Naive B cell (primary cell): ENCODE measurements around the gene RFTN1. TPM values are rescaled to one million over a fixed set of nuclear protein-coding genes. Genes with fewer than 3 reads are reported as not detected.
"Not testable (repeated sequence)": the region's sequence is repeated elsewhere in the genome, so short reads cannot be mapped to it uniquely, and the experiment has no call there.

ENCODE experiments used
- ATAC-seq, 2 donors: fragments of 150-1000 bp; cut with Tn5 transposase; 2 replicates each; pipeline ENCODE4 v1.10.0; 2021; ENCODE audit warnings: low read depth in 2 of 2, mild to moderate bottlenecking in 2 of 2, moderate library complexity in 2 of 2
- DNase-seq: peaks from one replicate; pipeline ENCODE4 v3.0.0; 2022
- H3K27ac Mint-ChIP-seq, 6 donors: one replicate each; pipeline ENCODE4 v1.8.0; 2020 to 2022; ENCODE audit warnings: mild to moderate bottlenecking in 6 of 6, mixed read lengths in 6 of 6, moderate library complexity in 5 of 6, inconsistent platforms in 2 of 6
- H3K27me3 Mint-ChIP-seq, 3 donors: one replicate each; pipeline ENCODE4 v1.8.0; 2021 to 2022; ENCODE audit warnings: mixed read lengths in 3 of 3, mild to moderate bottlenecking in 1 of 3
- H3K36me3 Mint-ChIP-seq, 2 donors: one replicate each; pipeline ENCODE4 v1.8.0; 2020 to 2022; ENCODE audit warnings: mixed read lengths in 2 of 2, inconsistent platforms in 1 of 2, mild to moderate bottlenecking in 1 of 2
- H3K4me1 Mint-ChIP-seq, 3 donors: one replicate each; pipeline ENCODE4 v1.8.0; 2020 to 2022; ENCODE audit warnings: mixed read lengths in 3 of 3, inconsistent platforms in 1 of 3, mild to moderate bottlenecking in 1 of 3, moderate library complexity in 1 of 3
- H3K4me3 Mint-ChIP-seq, 8 donors: one replicate each; pipeline ENCODE4 v1.8.0; 2020 to 2022; ENCODE audit warnings: mild to moderate bottlenecking in 8 of 8, mixed read lengths in 8 of 8, moderate library complexity in 8 of 8, inconsistent platforms in 2 of 8
- H3K9me3 Mint-ChIP-seq, 7 donors: one replicate each; pipeline ENCODE4 v1.8.0; 2020 to 2022; ENCODE audit warnings: mixed read lengths in 7 of 7, mild to moderate bottlenecking in 5 of 7, inconsistent platforms in 2 of 7, moderate library complexity in 1 of 7
- polyA plus RNA-seq, 6 donors: library from polyadenylated mRNA; unstranded; fragments of 300-500 nt; fragmentation: Illumina TruSeq; gene quantifications; one replicate each; pipeline ENCODE4 v1.2.3, GENCODE V29; 2021; ENCODE audit warnings: low read depth in 6 of 6

The RFTN1 gene
- polyA plus RNA-seq, 6 donors from 2014 or later, result 63.0 to 147 (median 106) TPM

DNA sequence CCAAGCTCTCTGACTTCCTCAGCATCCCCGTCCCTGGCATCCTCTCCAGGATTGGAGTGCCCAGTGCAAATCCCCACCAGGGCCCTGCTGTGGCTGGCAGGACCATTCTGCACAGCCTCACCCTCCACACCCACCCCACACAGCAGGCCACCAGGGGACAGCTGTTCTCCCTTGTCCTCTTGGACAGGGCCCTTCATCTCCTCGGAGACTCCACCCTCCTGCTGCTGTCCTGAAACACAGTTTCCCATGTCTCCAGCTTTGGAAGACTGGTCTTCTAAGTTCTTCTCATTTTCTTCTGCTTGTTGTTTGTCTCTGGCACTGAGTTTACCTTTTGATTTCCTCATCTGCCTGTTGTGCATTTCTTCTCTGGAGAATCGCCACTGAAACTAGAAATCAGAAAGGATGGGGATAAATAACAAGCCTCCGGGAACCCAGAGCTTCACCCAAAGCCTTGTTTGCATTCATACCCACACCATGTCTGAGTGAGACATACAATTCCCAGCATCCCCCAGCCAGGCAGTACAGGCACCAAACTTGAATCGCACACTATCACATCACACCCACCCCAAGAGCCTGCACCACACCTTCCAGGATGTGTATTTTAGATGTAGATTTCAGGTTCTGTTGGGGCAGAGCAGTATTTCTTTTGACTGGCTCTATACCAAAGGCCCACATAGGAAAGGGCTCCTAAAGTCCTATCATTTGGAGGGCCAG lies 196.5 kb downstream of the RFTN1 start:
- ATAC-seq (no peak), DNase-seq (no peak)
- Mint-ChIP-seq H3K4me1 (peaks cover 11 to 31% (median 18%) of the 10 kb centered on the region in 3 donors), H3K9me3 (no peaks in the 10 kb centered on the region), H3K27ac (peak overlapping the region in 1 of 6 donors; percentile 66), H3K4me3 (no peak overlapping the region), H3K27me3 (no peaks in the 10 kb centered on the region), H3K36me3 (peaks cover 26 to 28% of the 10 kb centered on the region in 2 donors)

DNA sequence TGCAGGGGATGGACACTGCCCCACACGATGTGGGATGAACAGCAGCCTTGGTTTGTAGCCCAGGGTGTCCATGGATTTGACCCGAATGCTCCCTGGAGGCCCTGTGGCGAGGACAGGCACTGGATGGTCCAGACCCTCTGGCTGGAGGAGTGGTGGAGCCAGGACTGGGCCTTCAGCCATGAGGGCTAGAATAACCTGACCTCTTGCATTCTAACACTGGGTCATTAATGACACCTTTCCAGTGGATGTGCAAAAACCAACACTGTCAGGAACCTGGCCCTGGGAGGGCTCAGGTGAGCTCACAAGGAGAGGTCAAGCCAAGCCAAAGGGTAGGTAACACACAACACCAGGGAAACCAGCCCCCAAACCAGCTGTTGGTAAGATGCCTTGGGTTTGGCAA lies 197.1 kb downstream of the RFTN1 start:
- no peak overlapping the region for H3K4me3 Mint-ChIP-seq
- no peak for DNase-seq
- ATAC-seq, result no peak
- peaks cover 17 to 37% (median 24%) of the 10 kb centered on the region in 3 donors for H3K4me1 Mint-ChIP-seq
- H3K36me3 Mint-ChIP-seq, result peaks cover 21 to 28% of the 10 kb centered on the region in 2 donors
- H3K27ac Mint-ChIP-seq, result peak overlapping the region in 2 of 6 donors; percentile 51 to 63
- H3K27me3 Mint-ChIP-seq, result no peaks in the 10 kb centered on the region
- no peaks in the 10 kb centered on the region for H3K9me3 Mint-ChIP-seq

DNA sequence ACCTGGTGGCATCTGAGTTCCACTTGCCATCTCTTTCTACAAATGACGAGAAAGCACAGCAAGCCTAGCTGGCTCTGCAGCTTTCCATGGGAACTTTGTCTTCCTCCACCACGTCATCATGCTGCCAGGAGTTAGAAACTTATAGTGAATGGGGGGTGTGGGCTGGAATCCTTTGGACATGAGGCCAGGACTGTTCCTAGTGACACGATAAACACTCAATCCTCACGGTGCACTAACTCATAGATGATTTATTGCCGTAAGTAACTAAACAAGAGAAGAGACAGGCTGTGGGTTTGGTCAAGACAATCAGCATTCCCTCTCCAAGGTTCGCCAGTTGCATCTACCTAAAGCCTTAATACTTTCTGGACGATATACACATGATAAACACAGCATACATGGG lies 197.9 kb downstream of the RFTN1 start:
- H3K36me3 Mint-ChIP-seq, result peaks cover 13 to 21% of the 10 kb centered on the region in 2 donors

DNA sequence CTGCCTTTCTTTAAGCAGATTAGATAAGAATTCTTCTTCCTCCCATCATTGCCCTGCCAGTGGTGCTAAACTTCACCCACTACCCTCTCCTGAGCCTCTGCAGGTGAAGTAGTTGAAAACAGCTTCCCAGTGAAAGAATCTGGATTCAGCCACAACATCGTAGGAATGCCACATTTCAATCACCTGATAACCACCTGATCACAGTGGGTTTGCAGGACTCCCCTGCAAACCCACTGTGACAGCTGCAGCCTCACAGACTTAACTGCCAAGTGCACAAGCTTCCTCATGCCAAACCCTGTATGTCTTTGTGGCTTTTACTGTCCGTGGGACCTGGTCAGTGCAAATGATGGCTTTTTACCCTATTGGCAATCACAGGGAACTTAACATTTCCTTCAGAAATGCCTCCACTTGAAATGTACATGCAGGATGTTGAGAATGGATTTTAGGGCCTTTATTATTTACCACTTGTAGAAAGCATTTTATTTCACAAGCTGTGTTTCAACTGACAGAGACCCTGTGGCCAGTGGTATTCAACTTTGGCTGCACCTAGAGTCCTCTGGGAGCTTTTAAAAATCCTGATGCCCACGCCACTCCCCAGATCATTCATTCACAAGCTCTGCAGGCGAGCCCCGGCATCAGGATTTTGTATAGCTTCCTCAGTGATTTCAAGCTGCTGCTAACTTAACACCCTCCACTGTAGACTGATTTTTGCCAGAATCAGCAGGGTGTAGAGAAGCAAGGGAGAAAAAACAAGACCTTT lies 199.4 kb downstream of the RFTN1 start:
- ATAC-seq (no peak), DNase-seq (no peak)
- Mint-ChIP-seq H3K4me1 (peaks cover 14 to 46% (median 18%) of the 10 kb centered on the region in 3 donors), H3K4me3 (no peak overlapping the region), H3K27ac (peak overlapping the region in 4 of 6 donors; percentile 49 to 86 (median 74)), H3K27me3 (no peaks in the 10 kb centered on the region), H3K36me3 (peaks cover 7 to 18% of the 10 kb centered on the region in 2 donors), H3K9me3 (no peaks in the 10 kb centered on the region)

More for the DNA sequence above, 197.9 kb downstream of the RFTN1 start:
- peaks cover 18 to 35% (median 19%) of the 10 kb centered on the region in 3 donors for H3K4me1 Mint-ChIP-seq
- DNase-seq (no peak), ATAC-seq (no peak)
- H3K27me3 Mint-ChIP-seq, result no peaks in the 10 kb centered on the region
- H3K27ac Mint-ChIP-seq, result peak overlapping the region in 1 of 6 donors; percentile 73
- H3K9me3 Mint-ChIP-seq, result no peaks in the 10 kb centered on the region
- no peak overlapping the region for H3K4me3 Mint-ChIP-seq

DNA sequence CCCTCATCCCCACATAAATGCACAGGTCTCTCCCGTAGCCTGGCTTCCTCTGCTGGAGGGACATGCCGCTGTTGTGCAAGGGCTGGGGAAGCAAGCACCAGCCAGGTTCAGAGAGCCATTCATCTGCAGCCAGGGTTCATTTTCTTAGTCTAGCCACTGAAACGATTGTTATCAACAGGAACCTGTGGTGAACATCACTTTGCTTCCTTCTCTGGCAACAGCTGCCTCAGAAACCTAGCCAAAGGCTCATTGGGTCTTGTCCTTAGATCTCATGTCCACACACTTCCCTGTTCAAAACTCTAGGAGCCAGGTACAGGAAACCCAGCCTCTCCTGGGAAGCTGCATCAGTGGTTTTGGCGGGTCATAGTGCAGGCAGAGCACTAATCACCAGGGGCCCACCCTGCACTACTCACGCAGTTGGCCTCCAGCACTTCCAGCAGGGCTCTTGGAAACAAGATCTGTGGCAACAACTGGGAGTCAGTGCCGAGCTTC lies 201.5 kb downstream of the RFTN1 start:
- no peaks in the 10 kb centered on the region for H3K27me3 Mint-ChIP-seq
- H3K36me3 Mint-ChIP-seq, result peaks cover 11 to 17% of the 10 kb centered on the region in 2 donors

DNA sequence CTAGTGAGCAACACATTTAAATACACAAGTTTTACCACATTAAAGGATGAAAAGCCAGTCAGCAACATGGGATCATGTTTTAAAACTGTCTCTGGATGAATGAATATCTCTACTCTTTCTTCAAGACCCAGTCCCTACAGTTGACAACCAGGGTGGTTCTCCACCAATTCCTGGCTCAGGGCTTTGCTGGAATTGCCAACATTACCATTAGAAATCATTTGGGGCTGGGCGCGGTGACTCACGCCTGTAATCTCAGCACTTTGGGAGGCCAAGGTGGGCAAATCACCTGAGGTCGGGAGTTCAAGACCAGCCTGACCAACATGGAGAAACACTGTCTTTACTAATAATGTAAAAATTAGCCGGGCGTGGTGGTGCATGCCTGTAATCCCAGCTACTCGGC lies 203.0 kb downstream of the RFTN1 start:
- Mint-ChIP-seq H3K27ac (peak overlapping the region in 1 of 6 donors; percentile 76), H3K36me3 (peaks cover 10 to 14% of the 10 kb centered on the region in 2 donors)

More for the DNA sequence above, 201.5 kb downstream of the RFTN1 start:
- peak; percentile 92 to 94 for ATAC-seq
- peaks cover 14 to 46% (median 18%) of the 10 kb centered on the region in 3 donors for H3K4me1 Mint-ChIP-seq
- H3K4me3 Mint-ChIP-seq, result peak overlapping the region in 6 of 8 donors; percentile 13 to 80 (median 58)
- peak; percentile 45 for DNase-seq
- H3K27ac Mint-ChIP-seq, result peak overlapping the region; percentile 76 to 95 (median 84)
- H3K9me3 Mint-ChIP-seq, result no peaks in the 10 kb centered on the region

DNA sequence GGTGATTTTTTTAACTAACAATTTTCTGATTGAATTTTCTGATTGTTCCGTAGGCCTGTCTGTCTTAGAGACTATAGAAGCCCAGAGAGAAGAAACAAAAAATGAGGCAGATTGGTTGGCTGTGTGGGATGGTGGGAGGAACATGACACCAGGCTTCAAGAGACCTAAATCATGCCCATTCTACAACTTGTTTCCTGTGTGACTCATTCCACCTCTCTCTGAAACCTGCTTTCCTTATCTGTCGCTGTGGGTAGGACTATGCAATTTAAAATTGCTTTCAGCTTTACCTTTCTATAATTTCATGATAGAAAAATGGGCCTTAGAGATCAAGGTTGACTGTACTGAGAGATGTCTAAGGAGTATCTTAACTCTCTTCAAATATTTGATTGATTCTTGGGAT lies 203.9 kb downstream of the RFTN1 start:
- DNase-seq (no peak), ATAC-seq (no peak)
- H3K4me1 Mint-ChIP-seq, result peaks cover 14 to 47% (median 18%) of the 10 kb centered on the region in 3 donors
- H3K36me3 Mint-ChIP-seq, result peaks cover 12 to 13% of the 10 kb centered on the region in 2 donors
- H3K27me3 Mint-ChIP-seq, result no peaks in the 10 kb centered on the region
- H3K27ac Mint-ChIP-seq, result peak overlapping the region in 4 of 6 donors; percentile 1 to 76 (median 34)
- no peaks in the 10 kb centered on the region for H3K9me3 Mint-ChIP-seq
- no peak overlapping the region for H3K4me3 Mint-ChIP-seq

More for the DNA sequence above, 203.0 kb downstream of the RFTN1 start:
- not testable (repeated sequence) for DNase-seq, H3K4me3 Mint-ChIP-seq, H3K27me3 Mint-ChIP-seq, H3K9me3 Mint-ChIP-seq, ATAC-seq
- H3K4me1 Mint-ChIP-seq, result peaks cover 14 to 43% (median 18%) of the 10 kb centered on the region in 3 donors

DNA sequence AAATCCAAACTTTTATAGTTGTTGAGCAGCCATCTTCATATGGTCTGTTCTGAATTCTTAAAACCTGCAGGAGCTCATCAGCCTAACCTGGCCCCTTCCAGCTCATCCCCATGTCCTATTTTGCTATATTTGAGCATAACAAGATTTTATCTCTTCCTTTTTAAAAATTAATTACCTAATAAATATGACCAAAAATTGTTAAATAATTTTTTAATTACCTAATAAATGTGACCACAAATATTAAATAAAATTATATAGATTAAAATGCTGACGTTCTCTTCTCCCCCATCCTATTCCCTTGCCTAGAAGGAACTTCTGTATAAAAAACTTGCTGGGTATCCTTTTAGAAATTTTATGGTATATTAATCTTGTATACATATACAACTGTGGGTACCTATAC lies 204.8 kb downstream of the RFTN1 start:
- Mint-ChIP-seq H3K27me3 (no peaks in the 10 kb centered on the region), H3K4me1 (peaks cover 14 to 44% (median 18%) of the 10 kb centered on the region in 3 donors), H3K4me3 (no peak overlapping the region), H3K9me3 (no peaks in the 10 kb centered on the region), H3K36me3 (peaks cover 12 to 17% of the 10 kb centered on the region in 2 donors), H3K27ac (no peak overlapping the region)
- ATAC-seq (no peak), DNase-seq (no peak)

DNA sequence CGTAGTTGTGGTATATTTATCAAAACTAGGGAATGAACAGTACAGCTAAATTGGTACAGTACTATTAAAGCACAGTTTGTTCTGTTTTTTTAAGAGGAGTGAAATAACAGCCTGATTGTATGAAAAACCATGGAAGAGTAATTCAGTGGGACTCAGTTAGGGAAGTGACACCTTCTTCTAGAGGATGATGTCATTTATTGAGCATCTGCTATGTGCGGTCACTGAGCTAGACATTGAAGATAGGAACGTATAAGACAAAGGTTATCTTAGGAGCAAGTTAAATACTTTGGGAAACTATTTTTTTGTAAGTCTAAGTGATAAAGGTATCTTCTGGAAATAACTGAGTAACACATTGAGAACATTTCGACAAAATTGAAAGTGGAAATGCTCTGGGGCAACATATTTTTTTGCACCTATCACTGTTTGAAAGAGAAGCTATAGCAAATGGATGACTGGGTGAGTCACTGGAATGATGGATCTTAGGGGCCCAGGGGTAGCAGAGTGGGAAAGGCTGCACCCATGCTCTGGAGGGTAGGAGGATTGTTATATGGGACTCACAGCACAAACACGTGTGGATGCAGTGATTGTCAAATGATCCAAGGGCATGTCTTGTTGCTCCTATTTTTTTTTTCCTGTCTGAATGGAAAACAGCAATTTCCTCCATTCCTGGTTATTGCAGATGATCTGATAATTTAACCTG lies 205.5 kb downstream of the RFTN1 start:
- no peak overlapping the region for H3K4me3 Mint-ChIP-seq
- no peak for ATAC-seq
- DNase-seq, result no peak
- no peaks in the 10 kb centered on the region for H3K27me3 Mint-ChIP-seq
- no peaks in the 10 kb centered on the region for H3K9me3 Mint-ChIP-seq
- H3K4me1 Mint-ChIP-seq, result peaks cover 19 to 41% (median 22%) of the 10 kb centered on the region in 3 donors
- peak overlapping the region in 3 of 6 donors; percentile 6 to 18 (median 17) for H3K27ac Mint-ChIP-seq
- H3K36me3 Mint-ChIP-seq, result peaks cover 16 to 23% of the 10 kb centered on the region in 2 donors

DNA sequence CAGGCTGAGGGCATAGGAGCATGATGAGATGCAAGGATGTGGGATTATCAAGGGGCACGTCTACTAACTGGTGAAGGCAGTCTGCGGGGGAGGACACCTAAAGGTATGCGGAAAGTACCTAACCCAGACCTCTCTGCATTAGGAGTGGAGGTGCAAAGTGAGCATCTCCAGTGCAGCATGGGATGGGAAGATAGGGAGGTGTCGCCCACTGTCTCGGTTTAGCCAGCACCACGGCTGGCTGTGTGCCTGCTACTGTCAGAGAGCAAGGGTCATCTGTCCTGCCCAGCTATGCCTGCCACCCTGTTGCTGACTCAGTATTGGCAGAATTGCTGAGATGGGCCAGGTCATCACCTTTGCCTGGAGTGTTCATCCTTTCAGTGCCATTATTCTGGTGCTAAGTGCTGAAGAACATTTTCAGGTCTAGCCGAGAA lies 208.4 kb downstream of the RFTN1 start:
- no peaks in the 10 kb centered on the region for H3K27me3 Mint-ChIP-seq
- H3K36me3 Mint-ChIP-seq, result peaks cover 16 to 34% of the 10 kb centered on the region in 2 donors
- ATAC-seq (no peak), DNase-seq (no peak)
- H3K9me3 Mint-ChIP-seq, result no peaks in the 10 kb centered on the region
- H3K4me3 Mint-ChIP-seq, result no peak overlapping the region
- H3K4me1 Mint-ChIP-seq, result peaks cover 19 to 44% (median 22%) of the 10 kb centered on the region in 3 donors
- H3K27ac Mint-ChIP-seq, result peak overlapping the region in 5 of 6 donors; percentile 41 to 74 (median 60)

DNA sequence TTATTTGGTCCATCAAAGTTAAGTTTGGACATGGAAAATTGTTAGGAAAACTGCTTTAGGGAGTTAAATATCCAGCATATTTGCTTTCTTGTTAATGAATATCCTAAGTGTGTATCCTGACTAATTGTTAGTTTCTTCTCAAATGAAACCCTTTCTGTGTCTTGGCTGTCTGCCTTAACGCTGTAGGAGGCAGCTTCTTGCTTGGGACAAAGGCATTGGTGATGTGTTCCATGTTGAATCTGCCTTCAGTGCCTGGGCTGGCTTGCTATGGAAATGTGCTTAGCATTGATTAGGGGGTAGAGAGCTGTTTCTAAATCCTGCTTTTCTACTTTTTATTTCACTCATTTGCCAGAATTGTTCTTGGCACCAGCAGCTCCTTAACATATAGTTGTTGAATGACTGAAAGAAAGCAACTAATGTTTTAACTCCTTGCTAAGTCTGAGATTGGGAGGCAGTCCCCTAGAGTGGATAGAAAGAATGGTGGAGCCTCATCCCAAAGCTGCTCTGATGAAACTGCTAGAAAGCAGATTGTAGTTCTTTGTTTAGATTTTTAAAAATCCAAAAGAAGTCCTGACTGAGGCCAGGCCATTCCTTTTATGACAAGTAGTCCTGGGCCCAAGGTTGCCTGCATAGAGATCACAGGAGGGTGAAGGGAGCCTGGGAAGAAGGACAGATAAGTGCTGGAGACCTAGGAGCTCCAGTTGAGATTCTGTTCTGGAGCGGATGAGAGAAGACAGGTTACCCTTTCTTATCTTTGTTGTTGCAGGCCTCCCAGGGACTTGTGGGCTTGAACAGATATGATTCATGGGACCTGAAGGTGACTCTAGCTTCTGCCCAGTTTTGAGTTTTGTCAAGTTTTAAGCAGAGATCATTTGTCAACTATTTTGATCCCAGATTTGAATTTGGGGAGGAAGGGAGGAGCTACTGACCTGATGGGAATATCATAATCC lies 209.2 kb downstream of the RFTN1 start:
- no peaks in the 10 kb centered on the region for H3K27me3 Mint-ChIP-seq
- DNase-seq, result no peak
- H3K27ac Mint-ChIP-seq, result peak overlapping the region in 5 of 6 donors; percentile 41 to 74 (median 62)
- no peaks in the 10 kb centered on the region for H3K9me3 Mint-ChIP-seq
- peaks cover 11 to 34% of the 10 kb centered on the region in 2 donors for H3K36me3 Mint-ChIP-seq
- no peak overlapping the region for H3K4me3 Mint-ChIP-seq
- no peak for ATAC-seq
- H3K4me1 Mint-ChIP-seq, result peaks cover 19 to 45% (median 21%) of the 10 kb centered on the region in 3 donors

DNA sequence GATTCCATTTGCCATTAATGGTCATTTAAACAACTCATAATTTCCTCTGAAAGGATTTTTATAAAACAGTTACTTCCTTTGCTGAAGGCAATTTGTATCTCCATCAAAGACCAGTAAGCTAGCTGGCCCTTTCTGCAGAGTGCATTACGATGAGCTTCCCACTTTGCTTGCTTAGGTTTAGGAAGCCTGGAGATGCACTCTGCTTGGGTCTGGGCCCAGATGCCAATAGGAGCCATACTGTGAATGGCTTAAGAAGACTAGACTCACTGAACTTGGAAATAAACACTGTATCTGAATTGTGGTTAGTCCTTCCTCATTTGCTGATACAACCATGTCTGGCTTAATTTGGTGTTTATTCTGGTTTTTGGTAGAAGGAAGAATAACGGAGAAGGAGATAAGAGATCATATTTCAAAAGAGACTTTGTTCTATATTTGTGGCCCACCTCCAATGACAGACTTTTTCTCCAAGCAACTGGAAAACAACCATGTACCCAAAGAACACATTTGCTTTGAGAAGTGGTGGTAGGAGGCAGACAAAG lies 210.4 kb downstream of the RFTN1 start:
- Mint-ChIP-seq H3K27ac (peak overlapping the region in 2 of 6 donors; percentile 46 to 70), H3K9me3 (no peaks in the 10 kb centered on the region), H3K4me1 (peaks cover 26 to 53% (median 26%) of the 10 kb centered on the region in 3 donors), H3K36me3 (peaks cover 11 to 34% of the 10 kb centered on the region in 2 donors), H3K27me3 (no peaks in the 10 kb centered on the region), H3K4me3 (no peak overlapping the region)
- ATAC-seq (no peak), DNase-seq (no peak)
